Stimulated activated memory B cell treated with anti-CD40 and anti-IgM and Interleukin-4, amounts not matched to agents 10 μg/mL and 1 μg/mL and 100 μg/mL, for 72 hours (primary cell): ENCODE measurements around the gene FOLH1.
"Not testable (repeated sequence)": the region's sequence is repeated elsewhere in the genome, so short reads cannot be mapped to it uniquely, and the experiment has no call there.

Experiments used
- ATAC-seq: fragments of 150-1000 bp; cut with Tn5 transposase; 2 replicates; pipeline ENCODE4 v1.10.0; 2021
- H3K27ac Mint-ChIP-seq: one replicate; pipeline ENCODE4 v1.8.0; 2022; ENCODE audit warnings: mild to moderate bottlenecking, mixed read lengths
- H3K27me3 Mint-ChIP-seq: one replicate; pipeline ENCODE4 v1.8.0; 2022; ENCODE audit warnings: mixed read lengths
- H3K36me3 Mint-ChIP-seq: one replicate; pipeline ENCODE4 v1.8.0; 2022; ENCODE audit warnings: mixed read lengths
- H3K4me1 Mint-ChIP-seq: one replicate; pipeline ENCODE4 v1.8.0; 2022; ENCODE audit warnings: mixed read lengths
- H3K4me3 Mint-ChIP-seq: one replicate; pipeline ENCODE4 v1.8.0; 2022; ENCODE audit warnings: mild to moderate bottlenecking, moderate library complexity, mixed read lengths
- H3K9me3 Mint-ChIP-seq: one replicate; pipeline ENCODE4 v1.8.0; 2022; ENCODE audit warnings: mixed read lengths

The FOLH1 gene

GRCh38 chr11:49202287-49202976 is 6.0 kb downstream of the FOLH1 start:
- Mint-ChIP-seq H3K4me3 (no peak overlapping the region), H3K4me1 (no peaks in the 10 kb centered on the region), H3K27me3 (no peaks in the 10 kb centered on the region), H3K36me3 (no peaks in the 10 kb centered on the region), H3K27ac (no peak overlapping the region), H3K9me3 (no peaks in the 10 kb centered on the region)
- no peak for ATAC-seq

DNA sequence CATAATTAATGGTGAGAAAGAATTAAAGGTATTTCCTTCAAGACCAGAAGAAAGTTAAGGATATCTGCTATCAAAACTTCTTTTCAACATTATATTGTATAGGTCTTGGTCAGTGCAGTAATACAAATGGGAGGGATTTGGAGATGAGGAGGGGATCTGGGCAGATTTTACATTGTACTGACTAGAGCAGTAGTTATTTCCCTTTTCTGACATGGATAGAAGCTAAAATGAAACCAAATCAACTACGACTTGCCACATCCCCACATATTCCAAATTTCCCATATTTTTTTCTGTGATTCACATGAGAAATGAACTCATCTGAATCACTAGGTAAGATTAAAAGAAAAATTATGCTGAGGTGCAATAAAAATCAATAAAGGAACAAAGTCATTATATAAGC is 11.6 kb downstream of the FOLH1 start:
- not testable (repeated sequence) for H3K4me3 Mint-ChIP-seq, ATAC-seq, H3K36me3 Mint-ChIP-seq, H3K4me1 Mint-ChIP-seq, H3K27me3 Mint-ChIP-seq, H3K9me3 Mint-ChIP-seq, H3K27ac Mint-ChIP-seq

DNA sequence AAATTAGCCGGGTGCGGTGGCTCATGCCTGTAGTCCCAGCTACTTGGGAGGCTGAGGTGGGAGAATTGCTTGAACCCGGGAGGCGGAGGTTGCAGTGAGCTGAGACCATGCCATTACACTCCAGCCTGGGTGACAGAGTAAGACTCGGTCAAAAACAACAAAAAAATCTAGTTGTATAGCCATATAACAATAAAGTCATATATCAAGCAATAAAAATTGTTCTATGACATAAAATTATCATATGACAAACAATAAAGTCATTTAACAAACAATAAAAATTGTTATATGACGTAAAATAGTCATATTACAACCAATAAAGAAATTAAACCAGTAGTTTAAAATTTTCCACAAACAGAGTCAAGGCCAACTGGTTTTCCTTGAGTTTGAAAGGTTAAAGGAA is 12.4 kb downstream of the FOLH1 start:
- not testable (repeated sequence) for H3K4me3 Mint-ChIP-seq, H3K27me3 Mint-ChIP-seq, ATAC-seq, H3K4me1 Mint-ChIP-seq, H3K36me3 Mint-ChIP-seq, H3K27ac Mint-ChIP-seq, H3K9me3 Mint-ChIP-seq

DNA sequence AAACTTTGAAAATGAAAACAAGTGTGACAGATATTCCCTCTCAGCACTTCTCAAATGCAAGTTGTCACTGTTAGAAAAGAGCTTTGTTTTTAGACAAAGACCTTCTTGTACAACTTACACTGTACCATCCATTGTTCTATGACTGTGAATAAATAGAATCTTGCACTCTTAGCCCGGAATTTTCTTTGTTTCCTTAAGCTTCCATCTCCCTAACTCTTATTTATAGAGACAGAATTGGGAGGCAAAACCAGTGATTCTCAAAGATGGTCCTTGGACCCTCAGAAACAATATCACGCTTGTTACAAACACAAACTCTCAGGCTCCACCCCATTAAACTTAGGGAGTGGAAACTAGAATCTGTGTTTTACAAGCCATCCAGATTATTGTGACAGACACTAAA is 18.1 kb downstream of the FOLH1 start:
- not testable (repeated sequence) for H3K4me1 Mint-ChIP-seq, ATAC-seq, H3K36me3 Mint-ChIP-seq, H3K4me3 Mint-ChIP-seq, H3K9me3 Mint-ChIP-seq, H3K27ac Mint-ChIP-seq, H3K27me3 Mint-ChIP-seq

GRCh38 chr11:49186225-49186624 is 22.2 kb downstream of the FOLH1 start:
- not testable (repeated sequence) for H3K36me3 Mint-ChIP-seq, ATAC-seq, H3K4me1 Mint-ChIP-seq, H3K27ac Mint-ChIP-seq, H3K4me3 Mint-ChIP-seq, H3K9me3 Mint-ChIP-seq, H3K27me3 Mint-ChIP-seq

DNA sequence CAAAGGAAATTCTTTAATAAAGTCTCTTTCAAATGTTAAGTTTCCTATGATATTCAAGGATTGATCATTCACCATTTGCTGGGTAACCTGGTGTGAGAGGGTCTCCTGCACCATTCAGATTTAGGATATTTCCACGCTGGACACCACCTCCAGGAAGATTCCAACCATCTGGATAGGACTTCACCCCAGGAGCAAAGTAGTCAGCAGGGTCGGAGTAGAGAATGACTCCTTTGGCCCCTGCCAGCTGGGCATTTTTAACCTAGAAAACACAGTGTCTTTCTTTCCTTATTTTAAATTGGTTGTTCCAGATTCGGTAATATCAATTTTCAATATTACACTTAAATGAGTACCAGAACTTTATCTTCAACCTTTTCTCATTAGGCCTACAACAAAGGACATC is 22.8 kb downstream of the FOLH1 start:
- not testable (repeated sequence) for H3K4me1 Mint-ChIP-seq, H3K27me3 Mint-ChIP-seq, H3K27ac Mint-ChIP-seq, H3K4me3 Mint-ChIP-seq, H3K36me3 Mint-ChIP-seq, ATAC-seq, H3K9me3 Mint-ChIP-seq

GRCh38 chr11:49184756-49185155 is 23.6 kb downstream of the FOLH1 start:
- H3K27ac Mint-ChIP-seq, H3K4me3 Mint-ChIP-seq, H3K9me3 Mint-ChIP-seq, H3K27me3 Mint-ChIP-seq, H3K4me1 Mint-ChIP-seq, ATAC-seq, H3K36me3 Mint-ChIP-seq: not testable (repeated sequence)

DNA sequence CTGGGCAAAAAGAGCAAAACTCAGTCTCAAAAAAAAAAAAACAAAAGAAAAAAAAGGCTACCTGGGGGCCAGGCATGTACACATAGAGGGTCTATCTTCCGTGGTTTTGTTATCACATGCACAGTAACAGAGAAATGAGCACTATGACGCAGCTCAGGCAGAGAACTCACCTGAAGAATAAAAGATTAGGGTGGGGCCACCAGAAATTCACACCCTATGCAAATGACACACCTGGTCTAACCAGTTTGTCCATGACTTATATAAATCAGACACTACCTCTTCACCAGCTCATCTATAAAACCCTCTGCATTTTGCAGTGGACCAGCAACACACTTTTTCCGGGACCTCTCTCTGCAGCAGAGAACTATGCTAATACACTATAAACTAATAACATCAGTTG is 30.5 kb downstream of the FOLH1 start:
- not testable (repeated sequence) for H3K4me1 Mint-ChIP-seq, H3K4me3 Mint-ChIP-seq, H3K27me3 Mint-ChIP-seq, ATAC-seq, H3K27ac Mint-ChIP-seq, H3K36me3 Mint-ChIP-seq, H3K9me3 Mint-ChIP-seq

- H3K9me3 Mint-ChIP-seq, ATAC-seq, H3K4me3 Mint-ChIP-seq, H3K27ac Mint-ChIP-seq, H3K27me3 Mint-ChIP-seq, H3K36me3 Mint-ChIP-seq, H3K4me1 Mint-ChIP-seq: not testable (repeated sequence)
Measured at GRCh38 chr11:49175378-49175777, 33.0 kb downstream of the FOLH1 start.

DNA sequence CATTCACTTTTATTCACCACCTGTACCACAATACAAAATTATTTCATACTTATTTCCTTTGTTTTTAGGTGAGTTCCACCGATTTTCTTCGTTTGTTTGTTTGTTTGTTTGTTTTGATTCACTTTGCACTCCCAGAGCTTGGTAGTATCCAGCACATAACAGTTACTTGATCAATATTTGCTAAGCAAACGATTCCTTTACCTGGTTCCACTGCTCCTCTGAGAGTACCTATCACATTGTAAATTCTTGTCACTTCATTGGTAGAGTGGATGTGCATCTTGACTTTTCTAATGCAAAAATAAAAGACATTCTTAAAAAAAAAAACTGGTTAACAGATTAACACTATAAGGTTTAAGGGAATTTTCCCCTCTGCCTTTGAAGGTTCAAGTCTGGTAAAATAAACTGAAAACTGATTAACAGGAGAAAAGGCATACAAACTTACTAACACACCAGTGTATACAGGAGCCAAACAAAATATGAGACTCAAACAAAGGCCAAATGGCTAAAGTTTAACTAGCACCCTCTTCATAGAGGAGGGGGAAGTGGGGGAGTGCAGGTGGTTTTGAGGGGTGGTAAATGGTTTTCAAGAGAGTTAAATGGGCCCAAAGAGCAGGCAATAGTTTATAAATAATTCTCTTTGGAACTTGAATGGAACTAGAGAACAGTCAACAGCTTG is 33.6 kb downstream of the FOLH1 start:
- H3K4me1 Mint-ChIP-seq, H3K27ac Mint-ChIP-seq, ATAC-seq, H3K27me3 Mint-ChIP-seq, H3K36me3 Mint-ChIP-seq, H3K4me3 Mint-ChIP-seq, H3K9me3 Mint-ChIP-seq: not testable (repeated sequence)

- not testable (repeated sequence) for ATAC-seq, H3K9me3 Mint-ChIP-seq, H3K27me3 Mint-ChIP-seq, H3K36me3 Mint-ChIP-seq, H3K4me1 Mint-ChIP-seq, H3K27ac Mint-ChIP-seq, H3K4me3 Mint-ChIP-seq
Measured at GRCh38 chr11:49171613-49172012, 36.8 kb downstream of the FOLH1 start.

GRCh38 chr11:49169579-49169978 is 38.8 kb downstream of the FOLH1 start:
- H3K27ac Mint-ChIP-seq, H3K4me3 Mint-ChIP-seq, ATAC-seq, H3K36me3 Mint-ChIP-seq, H3K4me1 Mint-ChIP-seq, H3K9me3 Mint-ChIP-seq: not testable (repeated sequence)
- H3K27me3 Mint-ChIP-seq, result peaks cover 15% of the 10 kb centered on the region

DNA sequence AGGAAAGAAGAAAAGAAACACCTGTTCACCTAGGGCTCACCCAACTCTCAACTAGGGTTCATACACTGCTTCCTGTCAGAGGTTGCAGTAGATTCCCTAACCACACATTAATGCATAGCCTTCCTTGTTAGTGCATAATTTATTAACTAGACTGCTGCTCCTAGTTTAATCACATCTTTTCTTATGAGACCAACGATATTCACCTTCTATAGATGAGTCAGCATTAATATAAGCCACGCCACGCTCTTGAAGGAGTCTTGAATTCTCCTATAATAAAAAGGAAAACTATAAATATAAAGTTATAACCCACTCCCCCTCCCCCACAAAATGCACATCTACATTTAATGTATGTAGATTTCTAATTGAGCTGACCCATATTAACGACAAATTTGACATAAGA is 39.4 kb downstream of the FOLH1 start:
- H3K4me1 Mint-ChIP-seq, H3K9me3 Mint-ChIP-seq, H3K4me3 Mint-ChIP-seq, H3K27ac Mint-ChIP-seq, H3K36me3 Mint-ChIP-seq, ATAC-seq: not testable (repeated sequence)
- H3K27me3 Mint-ChIP-seq, result peaks cover 15% of the 10 kb centered on the region

DNA sequence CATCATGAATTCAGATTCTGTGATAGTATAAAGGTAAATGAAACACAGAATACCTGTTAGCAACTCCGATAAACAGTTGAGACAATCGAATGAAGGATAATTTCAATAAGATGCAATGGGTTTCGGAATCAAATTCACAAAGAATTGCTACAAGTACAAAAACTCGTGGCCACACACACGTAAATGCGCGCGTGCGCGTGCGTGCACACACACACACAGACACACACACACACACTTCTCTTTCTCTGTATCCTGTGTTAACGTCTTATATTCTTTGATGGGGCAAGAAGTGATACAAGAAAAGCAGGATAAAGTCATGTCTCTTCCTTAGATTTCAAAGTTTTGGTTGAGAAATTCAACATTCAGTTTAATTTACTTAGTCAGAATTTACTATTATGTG is 57.2 kb downstream of the FOLH1 start:
- Mint-ChIP-seq H3K4me3 (no peak overlapping the region), H3K9me3 (no peaks in the 10 kb centered on the region), H3K36me3 (no peaks in the 10 kb centered on the region), H3K27ac (no peak overlapping the region), H3K27me3 (no peaks in the 10 kb centered on the region), H3K4me1 (no peaks in the 10 kb centered on the region)
- ATAC-seq, result no peak

DNA sequence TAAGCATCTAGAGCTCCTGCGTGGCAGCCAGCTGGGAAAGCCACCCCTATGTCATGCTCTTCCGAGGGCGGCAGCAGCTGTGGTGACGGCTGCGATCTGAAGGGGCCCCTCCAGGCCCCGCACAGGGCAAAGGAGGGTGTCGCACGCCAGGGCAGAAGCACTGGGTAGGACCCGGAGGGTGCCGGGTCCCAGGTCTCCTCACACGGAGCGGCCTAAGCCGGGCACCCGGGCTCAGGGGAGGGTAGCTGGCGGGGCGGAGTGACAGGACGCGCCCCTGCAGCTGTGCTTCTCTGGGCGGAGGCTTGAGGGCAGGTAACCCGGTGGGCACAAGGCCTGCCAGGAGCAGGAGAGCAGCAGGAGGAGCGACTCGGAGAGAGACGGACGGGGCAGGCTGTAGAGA is 106.0 kb downstream of the FOLH1 start:
- ATAC-seq, result peak; percentile 55
- not testable (repeated sequence) for H3K27ac Mint-ChIP-seq, H3K27me3 Mint-ChIP-seq, H3K4me1 Mint-ChIP-seq, H3K9me3 Mint-ChIP-seq, H3K4me3 Mint-ChIP-seq, H3K36me3 Mint-ChIP-seq
